WTC11 (cell line): ENCODE data around the gene IZUMO4. TPM values are rescaled to one million over a fixed set of nuclear protein-coding genes. Genes with fewer than 3 reads are reported as not detected.

Experiments
- ATAC-seq: fragments of 200-7000 bp; cut with Tn5 transposase; 2 replicates; pipeline ENCODE4 v1.10.0; 2021; ENCODE audit warnings: mild to moderate bottlenecking, moderate library complexity
- CTCF ChIA-PET: fragments of 300-600 bp; sonication (Branson Sonifier 250); formaldehyde crosslinking; loops from one replicate; lab custom pipeline; 2021; ENCODE audit warnings: antibody characterized with exemption; lab: Charles Lee
- POLR2A ChIA-PET: fragments of 350-600 bp; sonication (Branson Sonifier 250); formaldehyde crosslinking; loops from one replicate; lab custom pipeline; 2021; ENCODE audit warnings: antibody characterized with exemption; lab: Charles Lee
- DNase-seq: peaks from one replicate; pipeline ENCODE4 v3.0.0; 2021; ENCODE audit warnings: low spot score
- H3K27ac Mint-ChIP-seq: 2 replicates; pipeline ENCODE4 v1.8.0; 2021; ENCODE audit warnings: mixed read lengths
- H3K27me3 Mint-ChIP-seq: 2 replicates; pipeline ENCODE4 v1.8.0; 2021; ENCODE audit warnings: low read depth, mild to moderate bottlenecking, moderate library complexity, mixed read lengths
- H3K36me3 Mint-ChIP-seq: 2 replicates; pipeline ENCODE4 v1.8.0; 2021; ENCODE audit warnings: mixed read lengths
- H3K4me1 Mint-ChIP-seq: 2 replicates; pipeline ENCODE4 v1.8.0; 2022; ENCODE audit warnings: mixed read lengths
- H3K4me3 Mint-ChIP-seq: 2 replicates; pipeline ENCODE4 v1.8.0; 2021; ENCODE audit warnings: mild to moderate bottlenecking, moderate library complexity, mixed read lengths
- H3K9me3 Mint-ChIP-seq: 2 replicates; pipeline ENCODE4 v1.8.0; 2021; ENCODE audit warnings: mixed read lengths
- E2F4 ChIP-seq: sonication (generic); formaldehyde crosslinking; IDR thresholded peaks from 2 replicates; pipeline ENCODE4 v1.8.1; 2022; ENCODE audit warnings: low read depth, mild to moderate bottlenecking, moderate library complexity, missing genetic modification reagents, borderline replicate concordance
- E2F5 ChIP-seq: sonication (generic); formaldehyde crosslinking; IDR thresholded peaks from 2 replicates; pipeline ENCODE4 v1.8.1; 2022; ENCODE audit warnings: mild to moderate bottlenecking, moderate library complexity, missing genetic modification reagents
- ESRRA ChIP-seq: sonication (generic); formaldehyde crosslinking; IDR thresholded peaks from 2 replicates; pipeline ENCODE4 v1.8.1; 2022; ENCODE audit warnings: mild to moderate bottlenecking, missing genetic modification reagents, borderline replicate concordance
- FOXK1 ChIP-seq: sonication (generic); formaldehyde crosslinking; IDR thresholded peaks from 2 replicates; pipeline ENCODE4 v1.8.0; 2022; ENCODE audit warnings: mild to moderate bottlenecking, moderate library complexity, missing genetic modification reagents
- FOXP4 ChIP-seq: sonication (generic); formaldehyde crosslinking; IDR thresholded peaks from 2 replicates; pipeline ENCODE4 v1.8.0; 2022; ENCODE audit warnings: mild to moderate bottlenecking, missing genetic modification reagents
- GABPB1 ChIP-seq: sonication (generic); formaldehyde crosslinking; IDR thresholded peaks from 2 replicates; pipeline ENCODE4 v1.8.1; 2023; ENCODE audit warnings: mild to moderate bottlenecking, missing genetic modification reagents
- MLX ChIP-seq: sonication (generic); formaldehyde crosslinking; IDR thresholded peaks from 2 replicates; pipeline ENCODE4 v1.8.1; 2023; ENCODE audit warnings: mild to moderate bottlenecking, missing genetic modification reagents, moderate library complexity
- NFYB ChIP-seq: sonication (generic); formaldehyde crosslinking; conservative IDR thresholded peaks from 2 replicates; pipeline ENCODE4 v1.8.0; 2022; ENCODE audit warnings: low read depth, missing genetic modification reagents
- PREB ChIP-seq: sonication (generic); formaldehyde crosslinking; IDR thresholded peaks from 2 replicates; pipeline ENCODE4 v1.8.1; 2022; ENCODE audit warnings: mild to moderate bottlenecking, missing genetic modification reagents, moderate library complexity, borderline replicate concordance
- RELA ChIP-seq: sonication (generic); formaldehyde crosslinking; IDR thresholded peaks from 2 replicates; pipeline ENCODE4 v1.8.1; 2022; ENCODE audit warnings: missing genetic modification reagents, mild to moderate bottlenecking, borderline replicate concordance
- SP1 ChIP-seq: sonication (generic); formaldehyde crosslinking; conservative IDR thresholded peaks from 2 replicates; pipeline ENCODE4 v1.8.1; 2022; ENCODE audit warnings: missing genetic modification reagents
- USF1 ChIP-seq: sonication (generic); formaldehyde crosslinking; IDR thresholded peaks from 2 replicates; pipeline ENCODE4 v1.8.0; 2022; ENCODE audit warnings: mild to moderate bottlenecking, missing genetic modification reagents
- USF2 ChIP-seq: sonication (generic); formaldehyde crosslinking; IDR thresholded peaks from 2 replicates; pipeline ENCODE4 v1.8.1; 2023; ENCODE audit warnings: mild to moderate bottlenecking, missing genetic modification reagents, moderate library complexity
- ZNF121 ChIP-seq: sonication (generic); formaldehyde crosslinking; IDR thresholded peaks from 2 replicates; pipeline ENCODE4 v1.8.0; 2023; ENCODE audit warnings: missing genetic modification reagents
- ZNF512 ChIP-seq: sonication (generic); formaldehyde crosslinking; IDR thresholded peaks from 2 replicates; pipeline ENCODE4 v1.8.1; 2022; ENCODE audit warnings: missing genetic modification reagents, borderline replicate concordance
- total RNA-seq: library from RNA; stranded (reverse); gene quantifications from 3 replicates; pipeline ENCODE4 v1.2.3, GENCODE V29; 2021

IZUMO4 gene
- total RNA-seq, 1 experiment from 2014 or later: 1.9 TPM

GRCh38 chr19:2060884-2061494, 35.7 kb upstream of the IZUMO4 start (continued):
- TF ChIP-seq ZNF512 (no peak), USF1 (CRISPR knock-in tag) (peak; percentile 18; the same call in 1 of the 2 replicates), RELA (CRISPR knock-in tag) (peak; percentile 46; the same call in 1 of the 2 replicates), PREB (CRISPR knock-in tag) (peak; percentile 72; the same call in 1 of the 2 replicates), ESRRA (CRISPR knock-in tag) (no peak), GABPB1 (CRISPR knock-in tag) (peak; percentile 3; the same call in 1 of the 2 replicates)
- TF ChIP-seq, all 79 proteins: peak for 6

GRCh38 chr19:2061495-2062388, 35.0 kb upstream of the IZUMO4 start:
- Mint-ChIP-seq H3K4me1 (peaks cover 28% of the 10 kb centered on the region), H3K27me3 (no peaks in the 10 kb centered on the region), H3K9me3 (no peaks in the 10 kb centered on the region), H3K4me3 (peak overlapping the region; percentile 87), H3K36me3 (no peaks in the 10 kb centered on the region), H3K27ac (peak overlapping the region; percentile 97)
- ATAC-seq (peak; percentile 89), DNase-seq (peak; percentile 99)
- ChIA-PET POLR2A (interaction anchor here (0.6 to 0.9 kb wide), 3 partner anchors 20 to 307 kb away, joined by 3 to 4 read pairs (median 3); no protein-coding TSS in a partner anchor), CTCF (interaction anchor here (0.7 to 1.1 kb wide), 6 partner anchors 9 to 132 kb away, joined by 3 to 5 read pairs (median 4); no protein-coding TSS in a partner anchor)
- TF ChIP-seq GABPB1 (CRISPR knock-in tag) (peak; percentile 65), FOXK1 (CRISPR knock-in tag) (peak; percentile 74; the same call in 1 of the 2 replicates), SP1 (peak; percentile 80), USF2 (no peak), E2F5 (no peak; the same call in 1 of the 2 replicates), ZNF121 (CRISPR knock-in tag) (no peak), E2F4 (0 out of 2 replicates have a peak, but pooled peaks have one; percentile 36), FOXP4 (CRISPR knock-in tag) (no peak), MLX (CRISPR knock-in tag) (no peak), NFYB (CRISPR knock-in tag) (peak; percentile 59)
